SU-DHL-6 (cell line): ENCODE data around the gene PDIA5.

Experiments
- H2AFZ ChIP-seq: fragments of 200-600 bp; sonication (generic); 2 replicates; pipeline ENCODE4 v1.6.1; 2014; ENCODE audit warnings: low read depth, mild to moderate bottlenecking, moderate library complexity, mixed read lengths, antibody characterized with exemption, low read length; ENCODE audit not compliant: severe bottlenecking
- H3F3A ChIP-seq: fragments of 200-600 bp; shearing (Covaris generic); 2 replicates; pipeline ENCODE4 v1.6.0; 2016; ENCODE audit warnings: antibody characterized with exemption, mild to moderate bottlenecking; ENCODE audit not compliant: insufficient read depth
- H3K27ac ChIP-seq: fragments of 200-600 bp; sonication (generic); 2 replicates; pipeline ENCODE4 v1.5.1; 2016; ENCODE audit warnings: low read depth, mild to moderate bottlenecking, low read length, moderate library complexity, mixed read lengths
- H3K27me3 ChIP-seq: fragments of 200-600 bp; sonication (generic), shearing (Covaris generic); 2 replicates; pipeline ENCODE4 v1.6.0; 2014; ENCODE audit warnings: mild to moderate bottlenecking, low read length
- H3K36me3 ChIP-seq: fragments of 200-600 bp; sonication (generic); 2 replicates; pipeline ENCODE4 v1.6.1; 2014; ENCODE audit warnings: mild to moderate bottlenecking, low read length, mixed read lengths
- H3K4me2 ChIP-seq: fragments of 300-600, 200-600 bp; shearing (Covaris generic), sonication (generic); 2 replicates; pipeline ENCODE4 v1.6.0; 2014; ENCODE audit warnings: low read length, low read depth, mild to moderate bottlenecking; ENCODE audit not compliant: poor library complexity, severe bottlenecking
- H3K4me3 ChIP-seq: fragments of 200-600 bp; sonication (generic); 2 replicates; pipeline ENCODE4 v1.5.1; 2014; ENCODE audit warnings: antibody characterized with exemption, low read length, mild to moderate bottlenecking, mixed read lengths; ENCODE audit not compliant: insufficient read depth, poor library complexity, severe bottlenecking
- H3K79me2 ChIP-seq: fragments of 200-600 bp; sonication (generic); 2 replicates; pipeline ENCODE4 v1.6.1; 2014; ENCODE audit warnings: mild to moderate bottlenecking, low read length, moderate library complexity; ENCODE audit not compliant: insufficient read depth
- H3K9ac ChIP-seq: fragments of 200-600 bp; sonication (generic); 2 replicates; pipeline ENCODE4 v1.7.0; 2014; ENCODE audit warnings: mild to moderate bottlenecking, low read length
- H3K9me2 ChIP-seq: fragments of 200-600 bp; sonication (generic); replicated peaks from 2 replicates; pipeline ENCODE4 v1.6.1; 2014; ENCODE audit warnings: low read length; ENCODE audit not compliant: insufficient read depth
- H3K9me3 ChIP-seq: fragments of 200-600 bp; sonication (generic); 2 replicates; pipeline ENCODE4 v1.6.1; 2014; ENCODE audit warnings: low read length, mixed read lengths; ENCODE audit not compliant: insufficient read depth
- H4K20me1 ChIP-seq: fragments of 200-600 bp; sonication (generic); 2 replicates; pipeline ENCODE4 v1.6.1; 2014; ENCODE audit warnings: low read depth, mild to moderate bottlenecking, antibody characterized with exemption, low read length, moderate library complexity, mixed read lengths
- CTCF ChIP-seq: fragments of 200-600 bp; sonication (generic); IDR thresholded peaks from one replicate; pipeline ENCODE4 v1.5.1; 2017; ENCODE audit warnings: antibody characterized with exemption, mild to moderate bottlenecking, low read length, moderate library complexity; ENCODE audit not compliant: insufficient read depth, poor library complexity, severe bottlenecking
- EZH2phosphoT487 ChIP-seq: fragments of 200-600 bp; sonication (generic), shearing (Covaris generic); conservative IDR thresholded peaks from 2 replicates; pipeline ENCODE4 v1.6.1; 2018; ENCODE audit warnings: mild to moderate bottlenecking, antibody characterized with exemption, low read length, moderate library complexity, mixed read lengths

PDIA5 gene

DNA sequence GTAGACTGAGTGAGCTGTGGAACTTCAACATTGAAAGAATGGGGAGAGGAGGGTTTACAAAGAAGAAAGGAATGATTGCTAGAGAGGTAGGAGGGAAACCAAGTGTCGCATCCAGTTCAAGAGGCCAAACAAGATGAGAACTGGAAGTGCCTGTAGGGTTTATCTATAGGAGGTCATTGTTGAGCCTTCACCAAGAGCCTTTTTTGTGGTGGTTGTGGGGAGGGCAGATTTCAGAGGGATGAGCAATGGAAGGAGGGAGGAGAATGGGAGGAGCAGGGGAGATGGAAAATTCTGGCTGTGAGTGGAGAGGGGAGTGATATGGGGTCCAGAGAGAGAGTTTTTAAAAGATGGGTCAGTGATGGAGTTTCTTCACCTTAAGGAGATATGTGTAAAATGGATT is 8.5 kb downstream of the PDIA5 start:
- Histone ChIP-seq H3K36me3 (no peaks in the 10 kb centered on the region), H4K20me1 (peaks cover 6% of the 10 kb centered on the region; the same call in 1 of the 2 replicates), H2AFZ (no peak overlapping the region), H3K9ac (no peak overlapping the region), H3K27me3 (no peaks in the 10 kb centered on the region), H3K4me3 (no peak overlapping the region), H3K27ac (no peak overlapping the region), H3F3A (no peaks in the 10 kb centered on the region), H3K79me2 (peaks cover 28% of the 10 kb centered on the region), H3K9me2 (no peaks in the 10 kb centered on the region), H3K4me2 (no peak overlapping the region), H3K9me3 (no peaks in the 10 kb centered on the region)
- TF ChIP-seq CTCF (no peak), EZH2phosphoT487 (no peak)

DNA sequence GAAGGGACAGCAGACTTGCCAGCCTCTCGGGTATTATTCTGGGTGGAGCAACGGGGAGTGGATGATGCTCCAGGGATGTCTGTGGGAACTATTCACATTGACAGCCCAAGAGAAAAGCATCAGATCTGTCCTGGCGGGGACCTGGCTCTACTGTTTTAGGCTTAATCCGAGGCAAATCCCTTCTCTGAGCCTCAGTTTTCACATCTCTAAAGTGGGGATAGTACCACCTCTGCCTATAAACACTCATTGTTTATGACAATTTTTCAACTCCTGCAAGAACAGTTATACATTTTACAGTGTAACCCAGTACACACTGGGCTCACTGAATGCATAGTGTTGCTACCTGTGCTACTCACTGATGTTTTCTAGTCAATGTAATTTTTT is 9.3 kb downstream of the PDIA5 start:
- H3K9me3 ChIP-seq, result no peaks in the 10 kb centered on the region
- no peak overlapping the region for H3K27ac ChIP-seq
- H2AFZ ChIP-seq, result no peak overlapping the region
- no peak overlapping the region for H3K4me3 ChIP-seq
- H3K9ac ChIP-seq, result no peak overlapping the region
- no peaks in the 10 kb centered on the region for H3F3A ChIP-seq
- peaks cover 6% of the 10 kb centered on the region; the same call in 1 of the 2 replicates for H4K20me1 ChIP-seq
- H3K4me2 ChIP-seq, result no peak overlapping the region
- no peaks in the 10 kb centered on the region for H3K36me3 ChIP-seq
- peaks cover 28% of the 10 kb centered on the region for H3K79me2 ChIP-seq
- no peaks in the 10 kb centered on the region for H3K9me2 ChIP-seq
- TF ChIP-seq CTCF (no peak), EZH2phosphoT487 (no peak)
- no peaks in the 10 kb centered on the region for H3K27me3 ChIP-seq

GRCh38 chr3:123076496-123077418 is 9.9 kb downstream of the PDIA5 start:
- no peaks in the 10 kb centered on the region for H3F3A ChIP-seq
- no peak overlapping the region for H3K9ac ChIP-seq
- no peak overlapping the region for H2AFZ ChIP-seq
- no peak for TF ChIP-seq CTCF
- TF ChIP-seq EZH2phosphoT487, result no peak
- no peak overlapping the region for H3K4me3 ChIP-seq
- no peaks in the 10 kb centered on the region for H3K9me2 ChIP-seq
- H3K9me3 ChIP-seq, result no peaks in the 10 kb centered on the region
- no peak overlapping the region for H3K27ac ChIP-seq
- no peak overlapping the region for H3K4me2 ChIP-seq
- H3K27me3 ChIP-seq, result no peaks in the 10 kb centered on the region
- H4K20me1 ChIP-seq, result peaks cover 6% of the 10 kb centered on the region; the same call in 1 of the 2 replicates
- H3K36me3 ChIP-seq, result no peaks in the 10 kb centered on the region
- H3K79me2 ChIP-seq, result peaks cover 21% of the 10 kb centered on the region
